GM12874 (cell line): ENCODE measurements around the gene LRRC18.

Experiments used
- CTCF ChIP-seq: IDR thresholded peaks from 2 replicates; pipeline ENCODE4 v1.5.1; 2011; ENCODE audit warnings: low read depth, mild to moderate bottlenecking, control low read depth, low read length, moderate library complexity; ENCODE audit not compliant: insufficient read depth

Gene LRRC18

GRCh38 chr10:48939790-48940325, at the start of gene LRRC18:
TSS of gene LRRC18 (minus strand) at chr10:48939840. CDS start at chr10:48914155, 25,685 bp downstream.
- no peak for TF ChIP-seq CTCF

- TF ChIP-seq CTCF = no peak
Measured at GRCh38 chr10:48985621-48986158, 46.0 kb upstream of the LRRC18 start.

GRCh38 chr10:48983648-48984351, 44.2 kb upstream of the LRRC18 start:
- no peak for TF ChIP-seq CTCF

GRCh38 chr10:48982584-48982983, 42.9 kb upstream of the LRRC18 start:
- TF ChIP-seq CTCF = no peak

- peak; percentile 85 for TF ChIP-seq CTCF
Measured at GRCh38 chr10:48981310-48981907, 41.8 kb upstream of the LRRC18 start.

GRCh38 chr10:48978318-48978717, 38.7 kb upstream of the LRRC18 start:
- TF ChIP-seq CTCF = no peak

- no peak for TF ChIP-seq CTCF
Measured at GRCh38 chr10:48976196-48976595, 36.6 kb upstream of the LRRC18 start.
